ENCODE results near the gene ZNF841. TPM values are rescaled to one million over a fixed set of nuclear protein-coding genes. Genes with fewer than 3 reads are reported as not detected.

The ZNF841 gene
- 1 to 10 TPM; 8.1 to 8.5 TPM for polyA plus RNA-seq

GRCh38 chr19:52095172-52096014 lies at the start of gene ZNF841:
ZNF841 (minus strand) TSS chr19:52095765; CDS start chr19:52084801, 10,964 bp downstream.
- 1% methylated on average over 59 of the region's 59 CpGs for WGBS, 2 donors
- peaks cover 3 to 18% of the 10 kb centered on the region in 2 donors for H3K9me3 ChIP-seq (ENCODE audit: control insufficient read depth in 2 of 2, insufficient read depth in 1 of 2, low read depth in 1 of 2, low read length in 1 of 2)
- H3K4me1 ChIP-seq (ENCODE audit: control insufficient read depth in 2 of 2, insufficient read depth in 2 of 2, low read length in 1 of 2) = no peaks in the 10 kb centered on the region
- no peaks in the 10 kb centered on the region for H3K27me3 ChIP-seq (ENCODE audit: control insufficient read depth in 1 of 2, insufficient read depth in 2 of 2, low read length in 2 of 2)
- peaks cover 5 to 6% of the 10 kb centered on the region in 2 donors for H3K36me3 ChIP-seq (ENCODE audit: control insufficient read depth in 2 of 2, insufficient read depth in 2 of 2, low read length in 1 of 2)
- peak within 1 kb of the TSS; percentile 90 to 94 for H3K27ac ChIP-seq (ENCODE audit: low read depth in 2 of 2, low read length in 1 of 2)
- peak within 1 kb of the TSS; percentile 87 to 95 for H3K4me3 ChIP-seq (ENCODE audit: low read depth in 1 of 2, low read length in 2 of 2)

DNA sequence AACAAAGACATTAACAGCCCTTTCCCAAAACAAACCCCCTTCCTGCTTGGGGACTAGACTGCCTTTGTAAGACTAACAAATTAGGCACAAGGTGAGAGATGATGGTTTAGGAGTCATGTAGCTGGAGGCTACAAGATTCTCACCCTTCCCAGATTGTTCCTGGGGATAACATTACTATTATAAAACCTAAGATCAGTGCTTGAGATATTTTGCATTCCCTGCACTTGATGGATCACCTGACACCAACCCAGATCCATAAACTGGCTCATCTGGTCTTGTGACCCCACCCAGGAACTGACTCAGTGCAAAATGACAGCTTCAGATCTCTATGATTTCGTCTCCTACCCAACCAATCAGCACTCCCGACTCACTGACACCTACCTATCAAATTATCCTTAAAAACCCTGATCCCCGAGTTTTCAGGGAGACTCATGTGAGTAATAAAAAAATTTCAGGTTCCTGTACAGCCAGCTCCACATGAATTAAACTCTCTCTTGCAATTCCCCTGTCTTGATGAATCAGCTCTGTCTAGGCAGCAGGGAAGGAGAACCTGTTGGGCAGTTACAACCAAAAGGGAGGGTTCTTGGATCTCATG lies 46.5 kb upstream of the ZNF841 start:
- H3K27me3 ChIP-seq (ENCODE audit: control insufficient read depth in 1 of 2, insufficient read depth in 2 of 2, low read length in 2 of 2) = no peaks in the 10 kb centered on the region
- H3K4me3 ChIP-seq (ENCODE audit: low read depth in 1 of 2, low read length in 2 of 2) = no peak overlapping the region
- H3K27ac ChIP-seq (ENCODE audit: low read depth in 2 of 2, low read length in 1 of 2) = peak overlapping the region; percentile 14 to 57
- H3K9me3 ChIP-seq (ENCODE audit: control insufficient read depth in 2 of 2, insufficient read depth in 1 of 2, low read depth in 1 of 2, low read length in 1 of 2) = no peaks in the 10 kb centered on the region
- 54 to 72% methylated on average over 3 of the region's 3 CpGs for WGBS, 2 donors
- no peaks in the 10 kb centered on the region for H3K4me1 ChIP-seq (ENCODE audit: control insufficient read depth in 2 of 2, insufficient read depth in 2 of 2, low read length in 1 of 2)
- H3K36me3 ChIP-seq (ENCODE audit: control insufficient read depth in 2 of 2, insufficient read depth in 2 of 2, low read length in 1 of 2) = no peaks in the 10 kb centered on the region

DNA sequence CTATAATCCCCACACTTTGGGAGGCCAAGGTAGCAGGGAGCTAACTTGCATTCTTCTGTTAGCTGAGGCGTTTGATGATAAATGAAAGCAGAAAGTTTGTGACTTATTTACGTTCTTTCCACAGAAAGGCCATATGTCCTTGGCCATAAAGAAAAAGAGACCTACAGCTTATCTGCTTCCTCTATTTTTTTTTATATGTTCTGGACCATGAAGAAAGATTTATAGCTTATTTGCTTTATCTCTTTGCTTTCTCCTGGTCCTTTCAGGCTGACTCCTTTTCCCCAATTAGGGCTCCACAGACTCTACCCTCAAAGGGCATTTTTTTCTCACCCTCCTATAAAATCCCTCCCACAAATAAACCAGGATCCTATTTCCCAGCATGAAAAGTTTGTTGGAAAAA lies 45.6 kb upstream of the ZNF841 start:
- H3K4me1 ChIP-seq (ENCODE audit: control insufficient read depth in 2 of 2, insufficient read depth in 2 of 2, low read length in 1 of 2) = no peaks in the 10 kb centered on the region
- WGBS, 2 donors = 72 to 84% methylated on average over 2 of the region's 2 CpGs
- no peaks in the 10 kb centered on the region for H3K27me3 ChIP-seq (ENCODE audit: control insufficient read depth in 1 of 2, insufficient read depth in 2 of 2, low read length in 2 of 2)
- no peak overlapping the region for H3K4me3 ChIP-seq (ENCODE audit: low read depth in 1 of 2, low read length in 2 of 2)
- no peaks in the 10 kb centered on the region for H3K36me3 ChIP-seq (ENCODE audit: control insufficient read depth in 2 of 2, insufficient read depth in 2 of 2, low read length in 1 of 2)
- no peak overlapping the region for H3K27ac ChIP-seq (ENCODE audit: low read depth in 2 of 2, low read length in 1 of 2)
- H3K9me3 ChIP-seq (ENCODE audit: control insufficient read depth in 2 of 2, insufficient read depth in 1 of 2, low read depth in 1 of 2, low read length in 1 of 2) = no peaks in the 10 kb centered on the region

- Histone ChIP-seq H3K27ac (ENCODE audit: low read depth in 2 of 2, low read length in 1 of 2) (peak overlapping the region; percentile 61 to 96), H3K36me3 (ENCODE audit: control insufficient read depth in 2 of 2, insufficient read depth in 2 of 2, low read length in 1 of 2) (no peaks in the 10 kb centered on the region), H3K27me3 (ENCODE audit: control insufficient read depth in 1 of 2, insufficient read depth in 2 of 2, low read length in 2 of 2) (no peaks in the 10 kb centered on the region), H3K4me1 (ENCODE audit: control insufficient read depth in 2 of 2, insufficient read depth in 2 of 2, low read length in 1 of 2) (no peaks in the 10 kb centered on the region), H3K4me3 (ENCODE audit: low read depth in 1 of 2, low read length in 2 of 2) (peak overlapping the region in 1 of 2 donors; percentile 83), H3K9me3 (ENCODE audit: control insufficient read depth in 2 of 2, insufficient read depth in 1 of 2, low read depth in 1 of 2, low read length in 1 of 2) (peaks cover 0 to 2% of the 10 kb centered on the region in 2 donors)
- WGBS, 2 donors = 9 to 14% methylated on average over 22 of the region's 22 CpGs
Observed at GRCh38 chr19:52140032-52140710, 44.6 kb upstream of the ZNF841 start.

DNA sequence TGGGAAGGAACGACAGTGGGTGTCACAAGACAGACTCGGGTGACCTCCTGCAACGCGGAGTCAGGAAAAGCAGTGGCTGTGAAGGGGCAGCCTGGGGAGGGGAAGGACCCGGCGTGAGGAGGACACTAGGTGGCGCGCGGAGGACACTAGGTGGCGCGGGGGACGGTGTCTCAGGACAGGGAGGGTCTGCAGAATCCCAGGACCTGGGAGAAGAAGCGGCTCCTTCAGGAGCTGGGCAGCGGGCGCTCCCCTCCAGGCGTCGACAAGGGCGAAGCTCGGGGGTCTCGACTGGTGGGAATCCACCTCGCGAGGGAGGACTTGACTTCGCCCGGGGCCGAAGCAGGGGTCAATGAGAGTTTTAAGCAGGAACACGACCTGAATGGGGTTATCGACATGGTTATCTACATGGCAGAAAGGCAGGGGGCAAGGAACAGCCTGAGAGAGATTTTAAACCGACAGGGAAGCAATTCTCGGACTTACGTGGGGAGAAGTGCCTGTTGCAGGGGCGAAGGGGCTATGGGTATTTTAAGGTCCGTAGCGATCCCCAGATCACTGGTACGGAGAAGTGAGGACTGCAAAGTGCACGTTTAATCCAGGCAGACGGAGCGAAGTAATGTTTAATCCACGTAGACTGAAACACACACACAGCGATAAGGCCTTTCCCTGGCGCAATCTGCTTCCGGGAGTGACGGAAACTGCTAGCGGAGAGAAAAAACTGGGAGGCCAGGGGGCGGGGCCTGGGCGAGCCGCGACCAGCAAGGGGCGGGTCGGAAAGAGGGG lies 43.9 kb upstream of the ZNF841 start, which contains the start of gene ZNF616:
ZNF616 (minus strand) TSS at position 687 of the 780 bp plus-strand sequence. CDS start 9,426 bp downstream, outside the sequence.
- peaks cover 0 to 5% of the 10 kb centered on the region in 2 donors for H3K9me3 ChIP-seq (ENCODE audit: control insufficient read depth in 2 of 2, insufficient read depth in 1 of 2, low read depth in 1 of 2, low read length in 1 of 2)

GRCh38 chr19:52138983-52139251 lies 43.4 kb upstream of the ZNF841 start:
- Histone ChIP-seq H3K36me3 (ENCODE audit: control insufficient read depth in 2 of 2, insufficient read depth in 2 of 2, low read length in 1 of 2) (no peaks in the 10 kb centered on the region), H3K27ac (ENCODE audit: low read depth in 2 of 2, low read length in 1 of 2) (peak overlapping the region; percentile 96), H3K27me3 (ENCODE audit: control insufficient read depth in 1 of 2, insufficient read depth in 2 of 2, low read length in 2 of 2) (no peaks in the 10 kb centered on the region), H3K9me3 (ENCODE audit: control insufficient read depth in 2 of 2, insufficient read depth in 1 of 2, low read depth in 1 of 2, low read length in 1 of 2) (peaks cover 0 to 5% of the 10 kb centered on the region in 2 donors), H3K4me3 (ENCODE audit: low read depth in 1 of 2, low read length in 2 of 2) (peak overlapping the region; percentile 75 to 83), H3K4me1 (ENCODE audit: control insufficient read depth in 2 of 2, insufficient read depth in 2 of 2, low read length in 1 of 2) (no peaks in the 10 kb centered on the region)
- 0 to 1% methylated on average over 7 of the region's 7 CpGs for WGBS, 2 donors

More for the DNA sequence above, 43.9 kb upstream of the ZNF841 start, which contains the start of gene ZNF616:
- whole genome bisulfite sequencing, 2 donors = 0 to 1% methylated on average over 48 to 49 of the region's 49 CpGs
- Histone ChIP-seq H3K27me3 (ENCODE audit: control insufficient read depth in 1 of 2, insufficient read depth in 2 of 2, low read length in 2 of 2) (no peaks in the 10 kb centered on the region), H3K36me3 (ENCODE audit: control insufficient read depth in 2 of 2, insufficient read depth in 2 of 2, low read length in 1 of 2) (no peaks in the 10 kb centered on the region), H3K27ac (ENCODE audit: low read depth in 2 of 2, low read length in 1 of 2) (peak within 1 kb of the TSS; percentile 96), H3K4me1 (ENCODE audit: control insufficient read depth in 2 of 2, insufficient read depth in 2 of 2, low read length in 1 of 2) (no peaks in the 10 kb centered on the region), H3K4me3 (ENCODE audit: low read depth in 1 of 2, low read length in 2 of 2) (peak within 1 kb of the TSS; percentile 75 to 83)

DNA sequence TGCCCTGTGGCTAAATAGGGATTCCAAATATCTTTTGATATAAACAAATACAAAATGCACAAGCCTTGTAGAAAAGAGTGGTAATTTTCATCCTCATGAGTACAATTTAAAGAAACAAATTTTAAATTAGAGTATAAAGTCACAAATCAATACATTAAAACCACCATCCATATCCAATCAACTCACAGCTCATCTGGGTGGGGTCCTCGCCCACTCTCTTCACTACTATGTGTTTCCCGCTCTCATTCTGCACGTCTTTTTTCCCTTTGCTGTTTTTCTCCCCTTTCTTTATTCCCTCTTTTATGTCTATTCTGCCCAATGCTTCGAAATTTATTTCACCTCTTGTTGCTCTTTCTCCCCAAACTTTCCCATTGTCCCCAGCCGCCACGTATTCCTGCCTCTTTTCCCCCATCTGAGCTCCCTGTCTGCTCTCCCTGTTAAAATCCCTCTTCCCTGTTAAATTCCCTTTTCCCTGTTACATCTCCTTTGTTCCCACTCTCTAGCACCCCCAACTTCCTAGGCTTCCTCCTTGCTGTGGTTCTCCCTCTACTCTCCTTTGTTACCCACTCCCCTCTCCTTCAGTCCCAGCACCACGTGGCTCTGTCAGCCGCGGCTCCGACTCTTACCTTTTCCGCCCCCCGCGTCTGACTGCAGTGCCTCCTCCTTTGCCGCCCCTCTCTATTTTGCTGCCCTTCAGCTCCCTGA lies 42.9 kb upstream of the ZNF841 start:
- WGBS, 2 donors = 6 to 11% methylated on average over 14 of the region's 14 CpGs
- Histone ChIP-seq H3K27ac (ENCODE audit: low read depth in 2 of 2, low read length in 1 of 2) (peak overlapping the region; percentile 67 to 96), H3K27me3 (ENCODE audit: control insufficient read depth in 1 of 2, insufficient read depth in 2 of 2, low read length in 2 of 2) (no peaks in the 10 kb centered on the region), H3K36me3 (ENCODE audit: control insufficient read depth in 2 of 2, insufficient read depth in 2 of 2, low read length in 1 of 2) (no peaks in the 10 kb centered on the region), H3K9me3 (ENCODE audit: control insufficient read depth in 2 of 2, insufficient read depth in 1 of 2, low read depth in 1 of 2, low read length in 1 of 2) (peaks cover 4 to 8% of the 10 kb centered on the region in 2 donors), H3K4me1 (ENCODE audit: control insufficient read depth in 2 of 2, insufficient read depth in 2 of 2, low read length in 1 of 2) (no peaks in the 10 kb centered on the region), H3K4me3 (ENCODE audit: low read depth in 1 of 2, low read length in 2 of 2) (peak overlapping the region; percentile 75 to 83)

GRCh38 chr19:52120286-52120685 lies 24.7 kb upstream of the ZNF841 start:
- Histone ChIP-seq H3K36me3 (ENCODE audit: control insufficient read depth in 2 of 2, insufficient read depth in 2 of 2, low read length in 1 of 2) (peaks cover 25 to 34% of the 10 kb centered on the region in 2 donors), H3K9me3 (ENCODE audit: control insufficient read depth in 2 of 2, insufficient read depth in 1 of 2, low read depth in 1 of 2, low read length in 1 of 2) (peaks cover 0 to 30% of the 10 kb centered on the region in 2 donors), H3K27me3 (ENCODE audit: control insufficient read depth in 1 of 2, insufficient read depth in 2 of 2, low read length in 2 of 2) (no peaks in the 10 kb centered on the region), H3K4me3 (ENCODE audit: low read depth in 1 of 2, low read length in 2 of 2) (no peak overlapping the region), H3K27ac (ENCODE audit: low read depth in 2 of 2, low read length in 1 of 2) (no peak overlapping the region), H3K4me1 (ENCODE audit: control insufficient read depth in 2 of 2, insufficient read depth in 2 of 2, low read length in 1 of 2) (no peaks in the 10 kb centered on the region)
- 93 to 96% methylated on average over 3 of the region's 3 CpGs for WGBS, 2 donors
